Tibial nerve (tissue), 4 donors: Measurements from ENCODE around the gene ANXA2.

ENCODE experiments used
- EP300 ChIP-seq, 2 donors: sonication (generic); formaldehyde crosslinking; IDR thresholded peaks; one replicate each; pipeline ENCODE4 v1.6.1; 2017; ENCODE audit warnings: antibody characterized with exemption in 2 of 2, mild to moderate bottlenecking in 1 of 2
- POLR2A ChIP-seq, 2 donors: fragments of 450-650 bp; IDR thresholded peaks; one replicate each; pipeline ENCODE4 v1.6.1; 2017; ENCODE audit warnings: antibody characterized with exemption in 2 of 2, mild to moderate bottlenecking in 2 of 2, moderate library complexity in 2 of 2
- TF ChIP-seq, protein P1 (sequence below), 5 experiments: fragments of 200-600 bp in 3 of 5; fragments of 450-650 bp in 2 of 5; sonication (generic) in 3 of 5; IDR thresholded peaks; one replicate each; pipeline ENCODE4 v1.5.1; 2016 to 2019; ENCODE audit warnings: antibody characterized with exemption in 5 of 5, mild to moderate bottlenecking in 3 of 5, moderate library complexity in 2 of 5

DNA sequence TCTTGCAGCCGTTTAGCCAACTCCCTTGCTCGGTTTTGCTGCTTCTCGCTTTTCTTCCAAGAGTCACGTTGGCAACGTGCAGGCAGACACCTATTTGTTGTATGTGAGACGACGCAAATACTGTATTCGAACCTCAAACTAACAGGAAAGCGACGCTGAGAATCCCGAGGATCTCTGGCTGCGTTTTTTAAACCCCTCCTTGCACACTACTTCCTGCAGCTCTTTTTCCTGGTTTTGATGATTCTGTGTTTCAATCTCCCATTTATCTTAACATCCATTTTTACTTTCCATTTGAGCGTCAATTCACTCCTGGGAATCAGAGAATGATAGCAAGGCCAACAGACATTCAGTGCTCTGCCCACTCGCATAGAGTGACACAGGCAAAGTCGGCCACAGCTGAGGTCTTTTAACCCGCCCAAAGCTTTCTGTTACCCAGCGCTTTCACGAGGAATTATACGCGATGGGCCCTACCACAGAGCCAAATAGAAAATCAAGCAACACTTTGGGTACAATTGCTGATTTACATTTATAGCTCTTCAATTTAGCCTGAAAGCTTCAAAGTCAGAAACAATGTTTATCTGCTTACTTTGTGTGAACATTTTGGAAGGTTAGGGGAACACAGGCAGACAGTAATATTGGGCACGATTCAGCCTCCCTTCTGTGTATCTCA, 1.6 kb upstream of the ANXA2 start:
- TF ChIP-seq POLR2A (IDR thresholded peaks at IDR 0.05) (no peak), EP300 (IDR thresholded peaks at IDR 0.05) (no peak)
- TF ChIP-seq, protein P1, sequence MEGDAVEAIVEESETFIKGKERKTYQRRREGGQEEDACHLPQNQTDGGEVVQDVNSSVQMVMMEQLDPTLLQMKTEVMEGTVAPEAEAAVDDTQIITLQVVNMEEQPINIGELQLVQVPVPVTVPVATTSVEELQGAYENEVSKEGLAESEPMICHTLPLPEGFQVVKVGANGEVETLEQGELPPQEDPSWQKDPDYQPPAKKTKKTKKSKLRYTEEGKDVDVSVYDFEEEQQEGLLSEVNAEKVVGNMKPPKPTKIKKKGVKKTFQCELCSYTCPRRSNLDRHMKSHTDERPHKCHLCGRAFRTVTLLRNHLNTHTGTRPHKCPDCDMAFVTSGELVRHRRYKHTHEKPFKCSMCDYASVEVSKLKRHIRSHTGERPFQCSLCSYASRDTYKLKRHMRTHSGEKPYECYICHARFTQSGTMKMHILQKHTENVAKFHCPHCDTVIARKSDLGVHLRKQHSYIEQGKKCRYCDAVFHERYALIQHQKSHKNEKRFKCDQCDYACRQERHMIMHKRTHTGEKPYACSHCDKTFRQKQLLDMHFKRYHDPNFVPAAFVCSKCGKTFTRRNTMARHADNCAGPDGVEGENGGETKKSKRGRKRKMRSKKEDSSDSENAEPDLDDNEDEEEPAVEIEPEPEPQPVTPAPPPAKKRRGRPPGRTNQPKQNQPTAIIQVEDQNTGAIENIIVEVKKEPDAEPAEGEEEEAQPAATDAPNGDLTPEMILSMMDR (IDR thresholded peaks at IDR 0.05) = no peak
